Dendritic cell treated with granulocyte-macrophage colony-stimulating factor and Interleukin-4, amounts not matched to agents 40 ng/mL and 50 ng/mL, for 4 days (primary cell): ENCODE data around the gene PIGT.
A peak's percentile ranks its signal among the peaks of the same experiment; 100 is the strongest.
"Not testable (repeated sequence)": the region's sequence is repeated elsewhere in the genome, so short reads cannot be mapped to it uniquely, and the experiment has no call there.

Experiments
- H3K27ac Mint-ChIP-seq: one replicate; pipeline ENCODE4 v1.8.0; 2022; ENCODE audit warnings: mild to moderate bottlenecking, mixed read lengths
- H3K27me3 Mint-ChIP-seq: one replicate; pipeline ENCODE4 v1.8.0; 2022; ENCODE audit warnings: mild to moderate bottlenecking, mixed read lengths
- H3K36me3 Mint-ChIP-seq: one replicate; pipeline ENCODE4 v1.8.0; 2022; ENCODE audit warnings: low read depth, mixed read lengths
- H3K4me1 Mint-ChIP-seq: one replicate; pipeline ENCODE4 v1.8.0; 2022; ENCODE audit warnings: low read depth, mixed read lengths
- H3K4me3 Mint-ChIP-seq: one replicate; pipeline ENCODE4 v1.8.0; 2022; ENCODE audit warnings: mild to moderate bottlenecking, moderate library complexity, mixed read lengths
- H3K9me3 Mint-ChIP-seq: one replicate; pipeline ENCODE4 v1.8.0; 2022; ENCODE audit warnings: mixed read lengths
- intact Hi-C: fragments of 100-400 bp; cut with micrococcal nuclease; formaldehyde crosslinking; loops from one replicate; pipeline ENCODE4 v1.15.0; 2022

PIGT gene

DNA sequence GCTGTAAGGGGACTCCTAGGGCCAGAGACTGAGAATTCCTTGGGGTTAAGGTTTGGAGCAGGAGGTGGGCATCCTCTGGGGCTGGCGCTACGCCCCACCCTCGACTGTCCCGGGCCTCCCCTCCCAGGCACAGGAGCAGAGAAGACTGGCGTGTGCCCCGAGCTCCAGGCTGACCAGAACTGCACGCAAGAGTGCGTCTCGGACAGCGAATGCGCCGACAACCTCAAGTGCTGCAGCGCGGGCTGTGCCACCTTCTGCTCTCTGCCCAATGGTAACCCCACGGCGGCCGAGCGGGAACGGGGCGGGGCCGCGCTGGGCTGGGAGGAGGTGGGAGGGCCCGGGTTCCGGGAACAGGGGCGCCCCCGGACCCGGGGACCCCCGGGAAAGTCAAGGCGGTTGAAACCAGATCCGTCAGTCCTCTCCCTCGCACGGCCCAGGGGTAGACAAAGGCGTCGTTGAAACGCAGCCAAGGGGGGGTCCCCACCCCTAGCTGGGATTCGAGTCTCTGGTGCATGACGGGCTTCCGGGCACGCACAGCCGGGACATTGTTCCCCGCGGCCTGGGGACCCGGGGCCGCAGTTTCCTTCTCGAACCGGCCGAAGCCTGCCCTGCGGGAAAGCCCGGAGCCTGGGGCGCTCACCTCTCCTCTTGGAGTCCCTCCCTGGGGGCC is 54.5 kb downstream of the PIGT start:
- peaks cover 46% of the 10 kb centered on the region for H3K27me3 Mint-ChIP-seq
- intact Hi-C loops, result no loop called here
- no peaks in the 10 kb centered on the region for H3K9me3 Mint-ChIP-seq
- H3K4me3 Mint-ChIP-seq, result peak overlapping the region; percentile 60
- peaks cover 13% of the 10 kb centered on the region for H3K4me1 Mint-ChIP-seq
- no peak overlapping the region for H3K27ac Mint-ChIP-seq
- H3K36me3 Mint-ChIP-seq, result no peaks in the 10 kb centered on the region

DNA sequence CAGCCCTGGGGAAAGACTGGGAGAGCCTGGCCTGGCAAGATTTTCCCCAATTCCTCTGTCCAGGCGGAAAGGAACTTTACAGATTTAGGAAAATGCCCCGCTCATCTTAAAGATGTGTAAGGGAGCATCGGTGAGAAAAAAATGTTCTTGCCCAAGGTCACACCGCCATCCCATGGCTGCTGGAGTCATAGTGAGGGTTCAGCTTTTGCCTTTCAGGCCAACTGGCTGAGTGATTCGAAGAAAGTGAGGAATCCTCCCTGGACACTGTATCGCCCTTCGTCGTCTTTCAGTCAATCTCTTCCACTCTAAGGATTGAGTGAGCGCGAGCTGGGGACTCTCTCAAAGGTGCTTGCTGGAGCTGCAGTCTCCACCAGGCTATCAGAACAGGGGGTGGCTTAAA is 55.0 kb downstream of the PIGT start:
- Mint-ChIP-seq H3K36me3 (no peaks in the 10 kb centered on the region), H3K9me3 (no peaks in the 10 kb centered on the region), H3K27me3 (peaks cover 46% of the 10 kb centered on the region), H3K4me3 (peak overlapping the region; percentile 60), H3K4me1 (peaks cover 13% of the 10 kb centered on the region), H3K27ac (no peak overlapping the region)
- intact Hi-C loops, result no loop called here

DNA sequence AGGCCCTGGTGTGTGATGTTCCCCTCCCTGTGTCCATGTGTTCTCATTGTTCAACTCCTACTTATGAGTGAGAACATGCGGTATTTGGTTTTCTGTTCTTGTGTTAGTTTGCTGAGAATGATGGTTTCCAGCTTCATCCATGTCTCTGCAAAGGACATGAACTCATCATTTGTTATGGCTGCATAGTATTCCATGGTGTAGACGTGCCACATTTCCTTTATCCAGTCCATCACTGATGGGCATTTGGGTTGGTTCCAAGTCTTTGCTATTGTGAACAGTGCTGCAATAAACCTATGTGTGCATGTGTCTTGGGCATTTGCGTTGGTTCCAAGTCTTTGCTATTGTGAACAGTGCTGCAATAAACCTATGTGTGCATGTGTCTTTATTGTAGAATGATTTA is 56.3 kb downstream of the PIGT start:
- H3K27ac Mint-ChIP-seq, H3K4me3 Mint-ChIP-seq, H3K9me3 Mint-ChIP-seq, intact Hi-C loops, H3K36me3 Mint-ChIP-seq: not testable (repeated sequence)
- Mint-ChIP-seq H3K4me1 (peaks cover 13% of the 10 kb centered on the region), H3K27me3 (peaks cover 45% of the 10 kb centered on the region)
